Activated gamma-delta T cell (primary cell): ENCODE measurements around the gene TBX20.

ENCODE experiments used
- DNase-seq: peaks from one replicate; lab custom pipeline; 2025; lab: John Stamatoyannopoulos, UW
- total RNA-seq, 2 donors: gene quantifications; one replicate each; lab custom pipeline; 2026; lab: John Stamatoyannopoulos, UW

The TBX20 gene, protein sequence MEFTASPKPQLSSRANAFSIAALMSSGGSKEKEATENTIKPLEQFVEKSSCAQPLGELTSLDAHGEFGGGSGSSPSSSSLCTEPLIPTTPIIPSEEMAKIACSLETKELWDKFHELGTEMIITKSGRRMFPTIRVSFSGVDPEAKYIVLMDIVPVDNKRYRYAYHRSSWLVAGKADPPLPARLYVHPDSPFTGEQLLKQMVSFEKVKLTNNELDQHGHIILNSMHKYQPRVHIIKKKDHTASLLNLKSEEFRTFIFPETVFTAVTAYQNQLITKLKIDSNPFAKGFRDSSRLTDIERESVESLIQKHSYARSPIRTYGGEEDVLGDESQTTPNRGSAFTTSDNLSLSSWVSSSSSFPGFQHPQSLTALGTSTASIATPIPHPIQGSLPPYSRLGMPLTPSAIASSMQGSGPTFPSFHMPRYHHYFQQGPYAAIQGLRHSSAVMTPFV
- 0 reads per million in 2 donors for total RNA-seq

DNA sequence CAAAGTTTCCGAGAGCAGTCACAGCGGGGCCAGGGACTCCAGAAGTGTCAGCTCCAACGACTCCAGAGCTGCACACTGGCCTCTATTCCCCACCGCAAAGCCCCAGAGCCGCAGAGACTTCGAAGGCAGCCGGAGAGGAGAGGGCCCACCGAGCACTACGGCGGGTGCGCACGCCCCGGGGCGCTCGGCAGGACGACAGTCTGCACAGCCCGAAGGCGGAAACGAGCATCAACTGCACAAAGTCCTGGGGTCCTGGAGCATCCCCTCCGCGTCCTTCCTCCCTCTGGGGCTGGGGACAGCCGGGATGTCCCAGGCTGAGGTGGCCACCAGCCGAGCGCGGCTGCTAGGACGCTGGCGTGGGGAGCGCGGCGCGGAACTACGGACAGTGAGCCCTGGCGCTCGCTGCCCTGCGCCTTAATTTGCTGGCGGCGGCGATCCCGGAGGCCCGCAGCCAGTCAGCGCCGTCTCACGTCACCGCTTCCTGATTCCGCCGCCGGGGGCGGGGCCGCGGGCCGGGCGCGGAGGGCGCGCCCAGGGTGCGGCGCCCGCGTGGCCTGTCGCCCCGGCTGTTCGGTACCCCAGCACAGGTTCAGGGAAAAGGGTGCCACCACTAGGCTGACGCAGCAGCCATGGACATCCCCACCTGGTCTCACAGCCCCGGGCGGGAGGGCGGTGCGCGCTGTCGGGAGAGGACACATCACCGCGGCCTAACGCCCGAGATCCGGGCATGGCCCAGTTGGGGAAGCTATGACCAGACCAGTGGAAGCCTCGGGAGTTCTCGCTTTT, at the start of gene TBX20:
TSS of gene TBX20 (minus strand) at position 391 of the 786 bp plus-strand sequence. CDS start 480 bp downstream, outside the sequence.
- DNase-seq, result no peak

DNA sequence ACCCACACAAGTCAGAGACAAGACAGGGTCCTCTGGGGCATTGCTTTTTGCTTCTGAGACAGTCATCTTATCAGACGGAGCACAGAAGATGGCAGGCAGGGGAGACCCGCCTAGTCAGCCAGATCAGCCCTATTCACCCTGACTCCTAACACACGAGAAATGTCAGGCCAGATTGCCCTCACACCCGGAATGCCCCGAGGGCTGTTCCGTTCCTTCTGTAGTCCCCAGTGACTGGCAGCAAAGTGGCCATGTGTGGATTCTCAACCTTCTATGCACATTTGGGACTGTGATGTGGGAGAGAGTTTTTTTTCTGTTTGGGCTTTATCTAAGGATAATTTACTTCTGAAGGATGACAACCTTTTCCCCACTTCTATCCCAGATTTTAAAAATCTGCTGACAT, 35.5 kb upstream of the TBX20 start:
- DNase-seq, result no peak

DNA sequence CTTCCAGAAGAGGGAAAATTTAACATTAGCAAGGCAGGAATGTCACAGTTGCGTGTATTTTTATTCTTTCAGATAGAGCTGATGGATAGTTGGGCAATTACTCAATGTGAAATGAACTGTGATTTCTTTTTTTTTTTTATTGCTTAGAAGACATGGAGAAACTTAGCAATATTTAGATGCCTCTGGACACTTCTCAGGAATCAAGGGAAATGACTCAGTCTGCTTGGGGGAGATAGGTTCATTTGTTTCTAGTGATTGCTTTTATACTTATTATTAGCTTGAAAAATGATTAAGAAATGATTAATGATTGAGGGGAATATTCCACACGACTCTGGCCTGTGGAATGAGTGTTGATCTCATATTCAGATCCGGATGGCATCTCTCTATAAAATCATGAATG, 33.1 kb upstream of the TBX20 start:
- DNase-seq, result no peak

DNA sequence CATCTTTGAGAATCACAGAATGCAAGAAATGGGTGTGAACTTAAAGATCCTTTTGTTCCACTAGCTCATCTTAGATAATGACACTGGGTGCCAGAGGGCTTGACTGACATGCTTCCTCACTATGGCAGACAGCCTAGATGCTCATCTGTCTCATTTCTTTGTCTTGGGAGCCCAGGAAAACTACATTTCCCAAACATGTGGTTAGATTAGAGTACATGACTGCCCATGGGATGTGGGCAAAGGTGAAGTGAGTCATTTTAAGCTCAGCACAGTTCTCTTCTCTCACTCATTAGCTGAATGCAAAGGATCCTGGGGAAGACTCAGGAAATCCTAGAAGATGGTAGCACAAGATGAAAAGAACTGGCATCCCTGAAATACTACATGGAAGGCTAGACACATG, 32.5 kb upstream of the TBX20 start:
- DNase-seq, result no peak

DNA sequence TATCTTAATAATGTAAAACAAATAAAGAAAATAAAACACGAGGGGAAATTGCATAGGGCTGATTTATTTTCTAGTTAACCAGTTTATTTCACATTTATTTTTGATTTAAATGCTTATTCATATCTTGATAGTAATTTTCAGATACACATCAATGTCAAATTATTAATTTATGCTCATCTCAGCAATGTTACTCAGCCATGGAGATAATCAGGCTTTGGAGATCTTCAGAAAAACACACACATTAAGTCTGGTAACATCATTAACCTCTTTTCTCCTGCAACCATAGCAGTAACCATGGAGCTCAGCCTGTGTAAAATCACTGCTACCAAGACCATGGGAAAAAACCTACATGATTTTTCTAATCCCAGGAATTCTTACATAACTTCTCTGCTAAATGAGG, 31.9 kb upstream of the TBX20 start:
- no peak for DNase-seq

DNA sequence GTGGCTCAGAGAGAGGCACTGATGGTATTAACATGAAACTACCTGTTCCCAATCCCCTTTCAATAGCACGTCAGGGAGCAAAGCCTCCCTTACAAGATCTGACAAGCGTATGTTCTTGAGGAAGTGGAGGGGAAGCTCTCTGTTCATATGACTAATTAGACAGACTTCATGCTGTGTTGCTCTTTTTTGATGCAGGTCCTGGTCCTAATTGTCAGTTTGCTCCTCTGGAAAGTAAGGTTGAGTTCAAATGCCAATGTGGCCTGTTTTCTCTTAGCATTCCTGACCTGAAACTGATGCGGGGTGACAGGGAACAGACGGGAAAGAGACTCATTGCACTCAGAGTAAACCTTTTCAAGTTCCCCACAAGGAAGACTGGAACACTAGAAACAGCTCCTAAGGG, 27.0 kb upstream of the TBX20 start:
- no peak for DNase-seq

DNA sequence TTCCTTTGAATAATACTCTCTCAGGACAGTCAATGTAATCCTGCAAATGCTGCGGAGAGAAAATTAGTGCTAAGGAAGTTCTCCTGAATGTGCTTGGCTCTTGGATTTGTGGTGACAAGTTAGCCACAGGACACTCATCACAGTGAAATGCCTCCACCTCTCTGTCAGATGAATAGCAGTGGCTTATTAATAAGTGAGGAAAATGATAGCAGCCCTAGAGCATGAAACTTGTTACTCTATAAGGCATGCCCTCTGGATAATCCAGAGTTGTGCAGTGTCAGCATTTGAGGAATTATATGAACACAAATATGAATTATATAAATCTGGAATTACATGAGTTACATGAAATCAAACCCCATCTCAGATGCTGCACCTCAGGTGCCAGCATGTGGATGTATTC, 23.5 kb upstream of the TBX20 start:
- DNase-seq, result no peak

DNA sequence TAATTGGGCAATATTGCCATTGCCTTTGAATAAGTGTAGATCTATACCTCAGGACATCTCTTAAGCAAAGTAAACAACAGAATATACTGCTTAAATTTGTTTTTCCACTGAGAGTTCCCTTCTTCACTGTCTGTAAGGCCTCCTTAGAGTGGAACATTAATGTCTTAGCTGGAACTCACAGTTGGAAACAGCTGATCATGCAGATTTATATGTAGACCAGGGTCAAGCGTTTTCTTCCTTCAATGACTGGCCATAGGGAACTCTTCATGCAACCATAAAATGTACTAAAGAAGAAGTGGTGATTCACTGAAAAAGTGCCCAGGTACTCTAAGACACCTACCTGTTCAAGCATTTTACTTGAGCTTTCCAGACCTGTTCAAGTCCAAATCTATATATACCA, 18.3 kb upstream of the TBX20 start:
- no peak for DNase-seq

DNA sequence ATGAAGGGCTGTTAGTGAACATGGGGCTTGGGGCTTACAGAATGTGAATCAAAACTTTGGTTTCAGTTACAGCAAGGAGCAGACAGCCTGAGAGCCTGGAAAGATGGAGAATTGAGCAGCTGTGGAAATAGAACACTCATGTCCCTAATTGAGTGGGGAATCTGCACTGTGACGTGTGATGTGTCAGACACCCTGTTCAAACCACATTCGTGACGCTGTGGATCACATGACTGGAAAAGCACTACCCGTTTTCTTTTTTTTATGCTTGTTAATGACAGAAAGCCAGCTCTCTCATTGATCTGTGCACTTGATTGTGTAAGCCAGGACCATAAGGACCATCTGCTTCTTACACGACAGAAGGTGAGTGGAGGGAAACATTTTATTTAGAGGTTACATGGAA, 15.1 kb upstream of the TBX20 start:
- DNase-seq, result no peak

DNA sequence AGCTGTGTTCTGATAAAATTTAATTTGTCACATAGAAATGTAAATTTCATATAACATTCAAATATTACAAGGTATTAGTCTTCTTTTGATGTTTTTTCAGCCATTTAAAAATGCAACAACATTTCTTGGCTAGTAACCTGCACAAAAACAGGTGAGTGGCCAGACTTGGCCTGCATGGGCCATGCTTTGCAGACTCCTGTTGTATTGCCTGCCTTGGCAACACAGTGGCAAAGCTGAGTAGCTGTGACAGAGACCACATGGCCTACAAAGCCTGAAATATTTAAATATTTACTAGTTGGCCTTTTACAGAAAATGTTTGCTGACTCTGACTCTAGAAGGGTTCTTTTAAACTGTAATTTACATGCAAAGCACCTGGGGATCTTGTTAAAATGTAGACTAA, 13.5 kb upstream of the TBX20 start:
- DNase-seq, result no peak

DNA sequence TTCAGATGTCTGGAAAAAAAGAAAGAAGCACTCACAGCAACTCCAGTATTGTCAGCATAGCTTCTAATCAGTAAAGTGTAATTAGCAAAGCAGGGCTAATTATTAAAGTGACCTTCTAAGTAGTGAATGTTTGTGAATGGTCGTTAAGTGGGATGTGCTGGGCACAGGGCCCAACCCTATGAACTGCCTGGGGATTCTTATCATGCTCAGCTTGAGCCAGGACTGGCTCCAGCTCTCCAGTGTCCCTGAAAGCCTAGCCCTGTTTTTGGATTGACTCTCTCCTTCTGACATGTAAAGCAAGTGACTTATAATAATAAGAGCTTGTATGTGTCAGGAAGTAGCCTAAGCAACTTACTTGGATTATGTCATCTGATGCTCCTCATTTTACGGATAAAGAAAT, 9.5 kb upstream of the TBX20 start:
- DNase-seq, result no peak

DNA sequence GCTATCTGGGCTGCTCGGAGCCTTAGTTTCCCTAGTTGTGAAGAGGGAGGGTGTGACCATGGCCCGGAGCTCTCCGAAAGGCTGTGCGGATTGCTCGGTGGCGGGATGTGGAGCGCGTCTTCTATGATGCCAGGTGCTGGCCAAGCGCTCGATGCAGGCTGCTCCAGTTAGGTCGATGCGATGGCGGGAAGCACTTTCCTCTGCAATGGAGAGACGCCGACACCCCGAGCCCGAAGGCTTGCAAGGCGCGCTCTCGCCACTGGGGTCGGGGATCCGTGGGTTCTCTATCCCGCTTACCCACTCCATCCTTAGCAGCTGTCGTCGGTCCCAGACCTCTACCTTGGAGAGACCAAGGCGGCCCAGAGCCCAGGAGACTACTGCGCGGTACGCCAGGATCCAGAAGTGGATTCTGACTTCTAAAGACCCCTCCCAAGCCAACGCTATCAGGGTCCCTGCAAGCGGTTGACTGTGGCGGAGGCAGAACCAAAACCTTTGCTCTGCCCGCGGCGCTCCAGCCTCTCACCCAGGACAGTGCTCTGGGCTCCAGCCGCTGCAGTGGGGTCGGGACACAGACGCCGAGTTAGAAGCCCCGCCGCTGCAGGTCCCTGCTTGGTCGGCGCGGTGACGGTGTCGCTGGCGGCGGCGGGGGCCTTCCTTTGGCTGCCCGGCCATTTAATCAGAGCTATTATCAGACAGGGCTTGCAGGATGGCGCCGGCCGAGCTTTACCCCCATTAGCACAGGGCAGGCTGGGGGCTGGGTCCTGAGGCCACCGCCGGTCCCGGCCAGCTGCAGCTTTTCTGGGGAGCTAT, 7.8 kb upstream of the TBX20 start:
- no peak for DNase-seq

DNA sequence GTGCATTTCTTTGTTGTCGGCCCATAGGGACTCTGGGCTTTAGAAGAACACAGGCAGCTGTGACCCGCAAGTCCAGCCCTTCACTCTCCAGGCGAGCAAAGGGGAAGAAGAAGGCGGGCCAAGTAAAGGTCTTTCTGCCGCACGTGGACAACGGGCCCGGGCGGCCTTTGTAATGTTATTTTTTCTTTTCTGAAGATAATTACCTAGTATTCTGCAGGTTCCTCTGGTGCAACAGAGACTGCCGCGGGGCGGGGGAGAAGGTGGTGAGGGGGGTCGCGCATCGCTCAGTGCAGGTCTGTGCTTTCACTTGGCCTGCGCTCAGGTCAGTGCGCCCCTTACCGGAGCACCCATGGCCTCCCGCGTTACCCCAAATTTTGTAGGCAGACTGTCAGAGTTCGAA, 7.1 kb upstream of the TBX20 start:
- DNase-seq, result no peak

DNA sequence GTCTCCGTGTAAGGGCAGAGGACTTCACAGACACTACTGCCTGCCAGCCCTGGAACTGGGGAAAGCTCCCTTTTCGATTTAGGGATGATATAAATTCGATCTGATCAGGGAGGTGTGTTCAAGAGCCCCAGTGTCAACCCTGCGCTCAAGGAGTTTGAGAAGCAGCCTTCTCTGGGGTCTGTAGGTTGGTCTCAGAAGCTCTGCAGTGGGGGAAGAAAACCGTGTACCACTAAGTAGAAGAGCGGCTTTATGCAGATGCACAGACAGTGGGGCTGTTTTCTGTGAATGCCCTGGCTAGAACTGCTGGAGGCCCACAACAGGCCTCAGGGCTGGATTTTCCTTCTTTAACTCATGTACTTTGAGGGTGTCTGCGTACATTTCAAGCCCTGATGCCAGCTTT, 6.3 kb upstream of the TBX20 start:
- DNase-seq, result no peak

DNA sequence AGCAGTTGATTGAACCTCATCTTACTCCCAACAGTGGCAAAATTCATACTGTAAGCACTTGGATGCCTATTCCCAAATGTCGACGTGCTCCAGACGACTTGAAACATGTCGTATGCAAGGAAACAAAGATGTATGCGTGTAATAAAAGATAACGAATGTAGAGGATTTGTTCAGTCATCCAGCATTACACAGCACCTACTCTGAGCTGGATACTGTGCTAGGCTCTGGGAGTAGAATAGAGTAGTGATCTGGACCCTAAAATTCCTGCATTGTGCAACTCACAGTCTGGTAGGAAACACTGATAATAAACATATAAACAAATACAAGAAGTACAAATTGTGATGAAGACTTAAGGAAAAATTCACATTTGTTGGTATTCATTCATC, 5.6 kb upstream of the TBX20 start:
- DNase-seq, result no peak

DNA sequence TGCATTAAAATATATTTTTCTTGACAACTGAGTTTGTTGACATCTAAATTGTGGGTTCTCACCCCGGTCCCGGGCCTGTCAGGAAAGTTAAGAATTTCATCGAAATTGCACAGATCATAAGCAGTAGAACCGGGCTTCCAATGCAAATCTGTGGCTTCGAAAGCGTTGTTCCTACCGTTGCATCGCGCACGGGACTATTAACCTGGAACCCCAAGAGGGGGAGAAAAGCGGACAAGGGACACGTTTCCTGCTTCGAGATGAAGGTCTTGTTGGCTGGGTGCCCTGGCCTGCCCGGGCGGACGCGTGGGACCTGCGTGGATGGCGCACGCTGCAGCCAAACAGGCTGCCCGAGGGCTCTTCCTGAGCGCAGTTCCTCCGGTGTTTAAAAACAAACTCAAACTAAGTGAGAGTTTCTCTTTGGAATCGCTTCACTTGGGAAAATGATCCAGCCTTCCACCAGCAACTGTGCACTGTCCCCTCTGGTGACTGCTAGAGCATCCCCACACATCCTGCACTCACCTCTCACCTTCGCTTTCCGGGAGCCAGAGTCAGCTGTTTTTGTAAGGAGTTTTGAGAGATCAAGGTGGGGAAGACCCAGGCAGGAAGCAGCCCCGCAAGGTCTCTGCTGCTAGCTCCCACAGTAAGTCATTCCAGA, 5.1 kb upstream of the TBX20 start:
- DNase-seq, result no peak

DNA sequence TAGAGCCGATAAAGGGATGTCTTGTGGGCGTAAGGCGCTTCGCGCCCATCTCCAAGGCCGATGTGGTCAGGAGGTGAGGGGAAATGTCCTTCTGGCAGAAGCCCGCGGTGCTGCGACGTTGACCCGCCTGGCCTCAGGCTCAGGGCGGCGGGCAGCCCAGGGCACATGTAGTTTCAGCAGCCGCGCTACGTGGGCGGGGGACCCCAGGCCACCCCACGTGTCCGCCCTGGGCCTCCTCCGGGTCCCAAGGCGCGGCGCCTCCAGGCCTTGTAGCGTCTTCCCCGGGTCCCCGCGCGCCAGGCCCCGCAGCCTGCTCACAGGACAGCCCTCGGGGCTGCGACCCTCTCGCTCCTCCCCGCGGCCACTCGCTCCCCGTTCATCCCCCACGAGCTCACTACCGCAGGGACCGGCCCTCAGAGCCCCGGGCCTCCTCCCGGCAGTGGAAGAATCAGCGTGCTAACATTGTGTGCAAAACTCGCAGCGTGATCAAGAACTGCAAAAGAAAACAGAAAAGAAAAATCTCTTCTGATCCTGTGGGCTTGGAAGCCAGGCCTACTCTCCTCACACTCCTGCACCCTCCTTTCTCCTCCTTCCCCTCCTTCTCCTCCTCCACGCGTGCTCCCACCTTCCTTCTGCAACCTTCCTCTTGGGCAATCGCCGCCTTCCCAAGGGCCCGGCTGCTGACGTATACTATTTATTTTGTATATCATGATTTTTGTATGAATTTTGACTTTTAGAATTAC, 4.4 kb upstream of the TBX20 start:
- DNase-seq, result no peak

DNA sequence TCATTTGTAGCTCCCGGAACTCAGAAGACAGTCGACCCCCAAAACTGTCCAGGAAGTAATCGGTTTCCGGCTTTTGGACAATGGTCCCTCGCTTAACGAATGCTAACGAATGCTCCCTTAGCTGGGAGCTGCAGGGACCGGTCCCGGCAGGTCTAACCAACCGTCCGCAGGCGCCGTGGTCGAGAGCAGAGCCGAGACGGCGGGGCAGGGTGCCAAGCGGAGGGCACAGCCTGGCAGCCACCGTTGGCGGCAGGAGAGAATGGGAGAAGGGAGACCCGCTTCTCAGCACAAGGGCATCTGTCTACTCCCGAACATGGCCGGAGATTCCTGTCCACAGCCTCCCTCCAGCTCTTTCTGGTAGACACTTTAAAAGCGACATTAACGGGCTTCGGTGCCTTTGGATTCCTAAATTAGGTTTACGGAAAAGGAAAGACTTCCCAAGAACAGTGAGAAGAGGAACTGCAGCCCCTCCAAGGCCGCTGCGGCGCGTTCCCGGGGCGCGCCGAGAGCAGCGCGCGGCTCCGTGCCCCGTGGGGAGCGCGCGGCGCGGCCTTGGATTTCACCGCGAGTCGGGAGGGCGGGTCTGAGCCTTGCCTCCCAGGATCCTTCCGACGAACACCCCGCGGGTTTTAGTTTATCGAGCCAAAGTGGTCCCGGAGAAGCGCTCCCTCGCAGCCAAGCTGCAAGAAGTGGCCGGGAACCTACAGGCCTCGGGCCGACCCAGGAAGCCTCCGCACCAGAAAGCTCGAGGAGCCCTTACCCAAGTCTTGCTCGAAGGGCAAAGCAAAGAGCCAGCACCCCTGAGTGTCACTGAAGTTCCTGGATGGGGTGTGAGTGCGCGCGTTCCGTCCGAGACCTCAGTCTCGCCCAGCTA, 3.6 kb upstream of the TBX20 start:
- DNase-seq, result no peak

DNA sequence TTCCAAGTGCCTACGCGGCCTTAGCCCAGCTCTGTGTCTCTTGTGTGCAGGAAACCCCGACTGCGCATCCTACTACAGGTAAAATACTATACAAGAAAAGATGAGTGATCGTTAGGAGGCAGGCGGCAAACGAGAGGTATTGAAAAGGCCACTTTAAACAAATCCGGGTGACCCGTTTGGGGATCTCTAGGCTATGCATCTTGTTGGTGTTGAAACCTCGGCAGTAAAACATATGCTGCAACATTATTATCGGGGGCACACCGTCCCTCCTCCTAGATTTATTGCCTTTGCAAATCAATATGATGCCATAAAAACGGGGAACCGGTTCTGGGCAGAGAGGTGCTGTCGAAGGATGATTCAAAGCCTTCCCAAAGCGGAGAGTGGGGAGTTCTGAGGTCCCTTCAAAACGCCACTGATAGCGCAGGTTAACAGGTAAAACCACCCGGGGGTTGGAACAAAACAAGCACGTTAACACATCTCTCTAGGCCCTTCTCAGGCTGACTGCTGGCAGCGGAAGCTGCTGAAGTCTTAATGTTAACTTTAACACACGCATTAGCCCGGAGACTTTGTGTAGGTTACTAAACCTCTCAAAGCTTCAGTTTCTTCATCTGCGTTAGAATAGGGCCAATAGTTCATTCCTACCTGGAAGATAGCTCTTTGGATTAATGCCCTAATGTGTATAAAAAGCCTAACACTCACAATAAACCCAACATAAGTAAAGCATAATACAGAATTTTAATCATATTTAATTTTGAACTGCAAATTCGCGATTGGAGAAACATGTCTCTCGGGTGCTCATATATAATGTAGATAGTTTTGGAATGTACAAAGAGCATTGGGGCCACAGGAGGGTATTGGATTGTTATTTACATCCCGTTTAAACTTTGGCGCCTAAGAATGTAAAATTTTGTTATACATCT, 2.6 kb upstream of the TBX20 start:
- DNase-seq, result no peak
